NB4 (cell line): Measurements from ENCODE around the gene RDH8.

Experiments used
- DNase-seq: peaks from one replicate; pipeline ENCODE4 v3.0.0; 2010; ENCODE audit warnings: low read depth
- H3K4me3 ChIP-seq: one replicate; pipeline ENCODE4 v1.5.1; 2011; ENCODE audit warnings: mild to moderate bottlenecking, low read depth, low read length, moderate library complexity
- CTCF ChIP-seq: IDR thresholded peaks from one replicate; pipeline ENCODE4 v1.5.1; 2012; ENCODE audit warnings: low read depth, low read length
- MAX ChIP-seq: IDR thresholded peaks from 2 replicates; pipeline ENCODE4 v1.6.1; 2011; ENCODE audit warnings: low read depth, low read length
- MYC ChIP-seq: IDR thresholded peaks from 2 replicates; pipeline ENCODE4 v1.6.1; 2011; ENCODE audit warnings: low read depth, low read length
- POLR2A ChIP-seq: IDR thresholded peaks from 2 replicates; pipeline ENCODE4 v1.6.1; 2011; ENCODE audit warnings: mild to moderate bottlenecking; ENCODE audit not compliant: insufficient read length; ENCODE audit errors: extremely low read depth

The RDH8 gene

DNA sequence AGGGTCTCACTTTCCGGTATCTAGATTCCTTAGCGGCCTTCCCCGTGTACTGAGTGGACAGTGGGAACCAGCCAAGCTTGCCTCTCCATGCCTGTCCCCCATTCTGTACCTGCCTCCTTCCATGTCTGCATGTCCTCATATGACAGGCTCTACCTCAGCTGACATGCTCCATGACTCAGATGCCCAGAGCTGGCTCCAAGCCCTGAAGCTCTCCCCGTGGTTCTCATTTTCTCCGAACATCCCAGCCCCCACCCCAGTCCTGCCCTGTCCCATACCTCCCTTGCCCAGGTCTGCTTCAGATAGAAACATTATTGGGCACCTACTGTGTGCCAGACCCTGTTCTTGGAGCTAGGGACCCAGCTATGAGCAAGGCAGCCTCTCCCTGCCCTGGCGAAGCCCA lies 55.8 kb downstream of the RDH8 start:
- no peak for DNase-seq
- no peak for TF ChIP-seq MYC
- no peak for TF ChIP-seq CTCF
- no peak for TF ChIP-seq MAX
- TF ChIP-seq POLR2A: no peak

GRCh38 chr19:10070730-10071446 lies 57.6 kb downstream of the RDH8 start:
- TF ChIP-seq MAX: no peak
- DNase-seq: peak; percentile 50

More for the DNA sequence above, 55.8 kb downstream of the RDH8 start:
- no peak overlapping the region for H3K4me3 ChIP-seq

More at GRCh38 chr19:10070730-10071446, 57.6 kb downstream of the RDH8 start:
- no peak overlapping the region for H3K4me3 ChIP-seq
